DND-41 (cell line): Measurements from ENCODE around the gene CCDC121.

Source experiments
- ATAC-seq: fragments of 200-7000 bp; cut with Tn5 transposase; 3 replicates; pipeline ENCODE4 v1.9.1; 2021; ENCODE audit warnings: low read depth; ENCODE audit not compliant: insufficient read depth
- DNase-seq: peaks from one replicate; pipeline ENCODE4 v3.0.0-alpha.2; 2020
- H2AFZ ChIP-seq: 2 replicates; pipeline ENCODE4 v1.6.0; 2012; ENCODE audit warnings: low read depth, low read length
- H3K27ac ChIP-seq: 2 replicates; pipeline ENCODE4 v1.5.1; 2012; ENCODE audit warnings: low read length, inconsistent platforms
- H3K27me3 ChIP-seq: fragments of 200-600 bp; sonication (generic); 2 replicates; pipeline ENCODE4 v1.6.0; 2012; ENCODE audit warnings: low read length, mild to moderate bottlenecking, inconsistent platforms; ENCODE audit not compliant: insufficient read depth, poor library complexity
- H3K36me3 ChIP-seq: 2 replicates; pipeline ENCODE4 v1.5.1; 2012; ENCODE audit warnings: low read length, inconsistent platforms; ENCODE audit not compliant: insufficient read depth
- H3K4me1 ChIP-seq: 2 replicates; pipeline ENCODE4 v1.5.1; 2012; ENCODE audit warnings: mild to moderate bottlenecking, low read length; ENCODE audit not compliant: insufficient read depth
- H3K4me2 ChIP-seq: 2 replicates; pipeline ENCODE4 v1.6.0; 2012; ENCODE audit warnings: mild to moderate bottlenecking, moderate library complexity, low read length, inconsistent platforms; ENCODE audit not compliant: insufficient read depth
- H3K4me3 ChIP-seq, 2 experiments: fragments of 200-600 bp in 1 of 2; shearing (Covaris generic) in 1 of 2; 2 replicates each; pipeline ENCODE4 v1.5.1; 2012 to 2016; ENCODE audit warnings: inconsistent platforms in 2 of 2, low read length in 2 of 2, mild to moderate bottlenecking in 2 of 2, low read depth in 1 of 2, moderate library complexity in 1 of 2
- H3K79me2 ChIP-seq: 2 replicates; pipeline ENCODE4 v1.6.0; 2012; ENCODE audit warnings: low read length, inconsistent platforms; ENCODE audit not compliant: insufficient read depth
- H3K9ac ChIP-seq: 2 replicates; pipeline ENCODE4 v1.6.0; 2012; ENCODE audit warnings: low read depth, mild to moderate bottlenecking, inconsistent platforms, low read length, moderate library complexity
- H3K9me3 ChIP-seq: 2 replicates; pipeline ENCODE4 v1.5.1; 2012; ENCODE audit warnings: low read length, moderate library complexity, mild to moderate bottlenecking, inconsistent platforms; ENCODE audit not compliant: insufficient read depth, severe bottlenecking
- H4K20me1 ChIP-seq: 2 replicates; pipeline ENCODE4 v1.6.0; 2012; ENCODE audit warnings: low read length; ENCODE audit not compliant: insufficient read depth
- EZH2 ChIP-seq: IDR thresholded peaks from 3 replicates; pipeline ENCODE4 v1.6.1; 2012; ENCODE audit warnings: borderline replicate concordance, low read depth, mild to moderate bottlenecking, moderate library complexity, low read length, inconsistent platforms; ENCODE audit not compliant: severe bottlenecking
- TF ChIP-seq, protein P1 (sequence below): IDR thresholded peaks from 2 replicates; pipeline ENCODE4 v1.5.1; 2012; ENCODE audit warnings: borderline replicate concordance, low read length, moderate library complexity, mild to moderate bottlenecking; ENCODE audit not compliant: poor library complexity, severe bottlenecking; ENCODE audit errors: extremely low read depth

CCDC121 gene

GRCh38 chr2:27593240-27593639, 35.6 kb downstream of the CCDC121 start:
- ATAC-seq (no peak), DNase-seq (no peak)
- Histone ChIP-seq H3K4me1 (no peaks in the 10 kb centered on the region), H3K9me3 (peaks cover 32% of the 10 kb centered on the region), H3K4me3 (no peak overlapping the region), H3K4me2 (no peak overlapping the region), H3K9ac (no peak overlapping the region), H3K79me2 (peaks cover 87% of the 10 kb centered on the region), H3K36me3 (peaks cover 12% of the 10 kb centered on the region; the same call in 1 of the 2 replicates), H3K27me3 (no peaks in the 10 kb centered on the region), H2AFZ (no peak overlapping the region), H3K27ac (no peak overlapping the region), H4K20me1 (peaks cover 2% of the 10 kb centered on the region; the same call in 1 of the 2 replicates)
- TF ChIP-seq, protein P1, sequence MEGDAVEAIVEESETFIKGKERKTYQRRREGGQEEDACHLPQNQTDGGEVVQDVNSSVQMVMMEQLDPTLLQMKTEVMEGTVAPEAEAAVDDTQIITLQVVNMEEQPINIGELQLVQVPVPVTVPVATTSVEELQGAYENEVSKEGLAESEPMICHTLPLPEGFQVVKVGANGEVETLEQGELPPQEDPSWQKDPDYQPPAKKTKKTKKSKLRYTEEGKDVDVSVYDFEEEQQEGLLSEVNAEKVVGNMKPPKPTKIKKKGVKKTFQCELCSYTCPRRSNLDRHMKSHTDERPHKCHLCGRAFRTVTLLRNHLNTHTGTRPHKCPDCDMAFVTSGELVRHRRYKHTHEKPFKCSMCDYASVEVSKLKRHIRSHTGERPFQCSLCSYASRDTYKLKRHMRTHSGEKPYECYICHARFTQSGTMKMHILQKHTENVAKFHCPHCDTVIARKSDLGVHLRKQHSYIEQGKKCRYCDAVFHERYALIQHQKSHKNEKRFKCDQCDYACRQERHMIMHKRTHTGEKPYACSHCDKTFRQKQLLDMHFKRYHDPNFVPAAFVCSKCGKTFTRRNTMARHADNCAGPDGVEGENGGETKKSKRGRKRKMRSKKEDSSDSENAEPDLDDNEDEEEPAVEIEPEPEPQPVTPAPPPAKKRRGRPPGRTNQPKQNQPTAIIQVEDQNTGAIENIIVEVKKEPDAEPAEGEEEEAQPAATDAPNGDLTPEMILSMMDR: no peak
- no peak for TF ChIP-seq EZH2

DNA sequence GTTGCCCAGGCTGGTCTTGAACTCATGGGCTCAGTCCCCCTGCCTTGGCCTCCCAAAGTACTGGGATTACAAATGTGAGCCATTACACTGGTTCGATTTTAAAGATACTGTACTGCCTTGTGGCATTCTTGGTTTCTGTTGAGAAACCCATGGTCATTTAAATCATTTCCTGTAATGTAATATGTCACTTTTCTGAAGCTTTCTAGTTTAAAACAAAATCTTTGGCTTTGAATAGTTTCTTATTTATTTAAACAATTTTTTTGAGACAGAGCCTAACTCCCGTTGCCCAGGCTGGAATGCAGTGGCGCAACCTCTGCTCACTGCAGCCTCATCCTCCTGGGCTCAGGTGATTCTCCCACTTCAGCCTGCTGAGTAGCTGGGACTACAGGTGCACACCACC, 37.1 kb downstream of the CCDC121 start:
- TF ChIP-seq, protein P1: no peak
- no peak for TF ChIP-seq EZH2
- no peak overlapping the region for H3K4me2 ChIP-seq
- H3K9me3 ChIP-seq: peaks cover 32% of the 10 kb centered on the region
- no peak overlapping the region for H3K9ac ChIP-seq
- H4K20me1 ChIP-seq: no peaks in the 10 kb centered on the region
- no peak for DNase-seq
- no peak overlapping the region for H3K27ac ChIP-seq
- H2AFZ ChIP-seq: no peak overlapping the region
- H3K27me3 ChIP-seq: no peaks in the 10 kb centered on the region
- H3K4me1 ChIP-seq: no peaks in the 10 kb centered on the region
- H3K79me2 ChIP-seq: peaks cover 89% of the 10 kb centered on the region
- no peak for ATAC-seq
- H3K4me3 ChIP-seq: no peak overlapping the region
- H3K36me3 ChIP-seq: peaks cover 9% of the 10 kb centered on the region; the same call in 1 of the 2 replicates

DNA sequence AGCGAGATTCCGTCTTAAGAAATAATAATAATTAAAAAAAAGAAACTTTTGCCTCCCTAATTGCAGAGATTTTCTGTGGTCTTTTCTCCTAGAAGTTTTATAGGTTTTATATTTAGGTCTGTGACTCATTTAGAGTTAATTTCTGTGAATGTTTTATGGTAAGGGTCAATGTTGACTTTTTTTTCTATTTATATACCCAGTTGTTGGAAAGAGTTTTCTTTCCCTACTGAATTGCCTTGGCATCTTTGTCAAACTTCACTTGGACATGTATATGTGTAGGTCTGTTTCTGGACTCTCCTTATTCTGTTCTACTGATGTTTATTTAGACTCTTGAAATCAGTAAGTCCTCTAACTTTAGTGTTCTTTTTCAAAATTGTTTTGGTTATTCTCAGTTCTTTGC, 40.5 kb downstream of the CCDC121 start:
- peaks cover 18% of the 10 kb centered on the region for H3K4me1 ChIP-seq
- ATAC-seq (no peak), DNase-seq (no peak)
- no peak overlapping the region for H3K27ac ChIP-seq
- H3K27me3 ChIP-seq: peaks cover 3% of the 10 kb centered on the region
- H3K9me3 ChIP-seq: peaks cover 18% of the 10 kb centered on the region
- H3K9ac ChIP-seq: no peak overlapping the region
- TF ChIP-seq, protein P1: no peak
- TF ChIP-seq EZH2: no peak
- H2AFZ ChIP-seq: no peak overlapping the region
- peaks cover 97% of the 10 kb centered on the region for H3K79me2 ChIP-seq
- no peak overlapping the region for H3K4me3 ChIP-seq
- no peak overlapping the region for H3K4me2 ChIP-seq
- H3K36me3 ChIP-seq: peaks cover 5% of the 10 kb centered on the region; the same call in 1 of the 2 replicates
- H4K20me1 ChIP-seq: peaks cover 5% of the 10 kb centered on the region; the same call in 1 of the 2 replicates
